Activated CD4-positive, alpha-beta memory T cell treated with anti-CD3 and anti-CD28 coated beads, Interleukin-2, amount 10 ng/mL, durations not matched to agents 7 days and 5 days (primary cell): Measurements from ENCODE around the gene OR14C36. TPM values are rescaled to one million over a fixed set of nuclear protein-coding genes. Genes with fewer than 3 reads are reported as not detected.

Source experiments
- CTCF ChIA-PET: fragments of 350-600 bp; sonication (Branson Sonifier 250); formaldehyde crosslinking; loops from one replicate; lab custom pipeline; 2021; ENCODE audit warnings: antibody characterized with exemption, inconsistent platforms; lab: Charles Lee
- POLR2A ChIA-PET: fragments of 350-600 bp; sonication (Branson Sonifier 250); formaldehyde crosslinking; loops from one replicate; lab custom pipeline; 2021; ENCODE audit warnings: antibody characterized with exemption; lab: Charles Lee
- DNase-seq: peaks from one replicate; pipeline ENCODE4 v3.0.0-alpha.2; 2020
- H3K27ac Mint-ChIP-seq: one replicate; pipeline ENCODE4 v1.8.0; 2021; ENCODE audit warnings: mild to moderate bottlenecking, mixed read lengths
- H3K27me3 Mint-ChIP-seq: one replicate; pipeline ENCODE4 v1.8.0; 2021; ENCODE audit warnings: mixed read lengths
- H3K36me3 Mint-ChIP-seq: one replicate; pipeline ENCODE4 v1.8.0; 2021; ENCODE audit warnings: low read depth, mixed read lengths
- H3K4me1 Mint-ChIP-seq: one replicate; pipeline ENCODE4 v1.8.0; 2021; ENCODE audit warnings: mixed read lengths
- H3K4me3 Mint-ChIP-seq: one replicate; pipeline ENCODE4 v1.8.0; 2021; ENCODE audit warnings: mild to moderate bottlenecking, mixed read lengths
- H3K9me3 Mint-ChIP-seq: one replicate; pipeline ENCODE4 v1.8.0; 2021; ENCODE audit warnings: mixed read lengths
- total RNA-seq, 2 experiments: library from RNA; stranded (reverse); gene quantifications; one replicate each; pipeline ENCODE4 v1.2.3, GENCODE V29; 2021

Gene OR14C36
- total RNA-seq, 2 experiments from 2014 or later: not detected

- POLR2A ChIA-PET: no interaction called here
- no peaks in the 10 kb centered on the region for H3K27me3 Mint-ChIP-seq
- no peaks in the 10 kb centered on the region for H3K9me3 Mint-ChIP-seq
- H3K4me3 Mint-ChIP-seq: no peak within 1 kb of the TSS
- no peaks in the 10 kb centered on the region for H3K4me1 Mint-ChIP-seq
- DNase-seq: no peak
- CTCF ChIA-PET: no interaction called here
- no peaks in the 10 kb centered on the region for H3K36me3 Mint-ChIP-seq
- H3K27ac Mint-ChIP-seq: no peak within 1 kb of the TSS
Observed at GRCh38 chr1:248375446-248375845, 26.9 kb downstream of the OR14C36 start, which contains the start of gene OR2T6. TSS of gene OR2T6 (plus strand) at chr1:248375746. CDS start at chr1:248387609, 11,863 bp downstream.

- no peaks in the 10 kb centered on the region for H3K27me3 Mint-ChIP-seq
- no peaks in the 10 kb centered on the region for H3K4me1 Mint-ChIP-seq
- no peaks in the 10 kb centered on the region for H3K9me3 Mint-ChIP-seq
- H3K4me3 Mint-ChIP-seq: no peak overlapping the region
- no peaks in the 10 kb centered on the region for H3K36me3 Mint-ChIP-seq
- no peak overlapping the region for H3K27ac Mint-ChIP-seq
- ChIA-PET CTCF (no interaction called here), POLR2A (no interaction called here)
- DNase-seq: no peak
Observed at GRCh38 chr1:248376916-248377315, 28.3 kb downstream of the OR14C36 start.

DNA sequence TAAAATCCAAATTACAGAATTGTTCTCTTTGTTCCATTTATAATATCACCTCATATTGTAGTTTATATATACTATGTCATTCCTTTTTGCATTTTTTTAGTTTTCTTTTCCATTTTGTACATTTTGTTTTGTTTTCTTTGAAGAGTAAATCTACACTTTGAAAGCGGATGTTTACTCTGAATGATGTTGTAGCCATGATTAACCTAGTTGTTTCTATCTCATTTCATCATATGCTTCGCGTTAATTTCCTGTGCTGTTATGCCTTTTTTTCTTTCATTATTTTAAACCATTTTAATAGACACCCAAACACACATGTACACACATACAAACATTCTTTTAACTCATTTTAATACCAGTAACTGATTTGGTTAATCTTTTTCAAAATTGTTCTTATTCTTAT, 32.3 kb downstream of the OR14C36 start:
- no peaks in the 10 kb centered on the region for H3K4me1 Mint-ChIP-seq
- H3K9me3 Mint-ChIP-seq: no peaks in the 10 kb centered on the region
- POLR2A ChIA-PET: no interaction called here
- no peak for DNase-seq
- no peaks in the 10 kb centered on the region for H3K27me3 Mint-ChIP-seq
- CTCF ChIA-PET: no interaction called here
- H3K36me3 Mint-ChIP-seq: no peaks in the 10 kb centered on the region
- H3K27ac Mint-ChIP-seq: no peak overlapping the region
- H3K4me3 Mint-ChIP-seq: no peak overlapping the region

DNA sequence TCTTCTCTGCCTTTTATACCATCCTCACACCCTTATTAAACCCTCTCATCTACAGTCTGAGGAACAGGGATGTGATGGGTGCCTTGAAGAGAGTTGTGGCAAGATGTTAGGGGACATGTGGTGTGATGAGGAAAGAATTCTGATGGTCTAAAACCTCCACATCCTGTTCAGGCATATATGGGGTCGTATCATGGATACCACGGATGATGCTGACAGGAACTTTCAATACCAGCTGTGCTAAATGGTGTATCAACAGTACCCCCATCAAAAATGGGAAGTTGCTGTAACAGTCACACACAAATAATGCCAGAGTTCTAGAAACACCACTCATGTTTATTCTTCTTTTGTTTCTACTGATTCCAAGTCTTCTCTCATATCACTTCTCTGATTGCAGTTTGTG, 39.9 kb downstream of the OR14C36 start:
- no peaks in the 10 kb centered on the region for H3K9me3 Mint-ChIP-seq

DNA sequence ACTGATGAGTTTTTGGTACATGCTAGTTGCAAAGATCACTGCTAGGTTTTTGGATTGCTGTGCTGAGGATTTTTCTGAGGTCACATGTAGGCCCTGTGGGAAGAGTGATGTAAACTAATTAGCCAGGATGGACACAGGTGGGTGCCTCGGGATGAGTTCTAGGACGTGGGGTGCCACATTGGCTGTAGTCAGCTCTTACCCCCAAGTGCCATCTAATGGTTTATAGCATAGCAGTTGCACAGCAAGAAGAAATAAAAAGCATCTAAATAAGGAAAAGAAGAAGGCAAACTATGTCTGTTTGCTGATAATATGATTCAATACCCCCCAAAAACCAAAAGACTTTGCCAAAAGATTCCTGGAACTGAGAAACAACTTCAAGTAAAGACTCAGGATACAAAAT, 44.5 kb downstream of the OR14C36 start:
- POLR2A ChIA-PET: no interaction called here
- no peaks in the 10 kb centered on the region for H3K36me3 Mint-ChIP-seq
- peaks cover 4% of the 10 kb centered on the region for H3K27me3 Mint-ChIP-seq
- CTCF ChIA-PET: no interaction called here
- no peaks in the 10 kb centered on the region for H3K4me1 Mint-ChIP-seq
- no peak for DNase-seq
- H3K4me3 Mint-ChIP-seq: no peak overlapping the region
- no peak overlapping the region for H3K27ac Mint-ChIP-seq
- H3K9me3 Mint-ChIP-seq: peaks cover 4% of the 10 kb centered on the region

More for the DNA sequence above, 39.9 kb downstream of the OR14C36 start:
- ChIA-PET CTCF (no interaction called here), POLR2A (no interaction called here)
- Mint-ChIP-seq H3K4me1 (no peaks in the 10 kb centered on the region), H3K27ac (no peak overlapping the region), H3K4me3 (no peak overlapping the region), H3K27me3 (peaks cover 1% of the 10 kb centered on the region), H3K36me3 (no peaks in the 10 kb centered on the region)
- DNase-seq: no peak

Other genes starting within 250 kb of the OR14C36 start
- gene OR2M5, start 203.6 kb upstream of the OR14C36 start, total RNA-seq: not detected
- gene OR2M2, start 174.0 kb upstream of the OR14C36 start, total RNA-seq: not detected
- gene OR2M3, start 151.5 kb upstream of the OR14C36 start, total RNA-seq: not detected
- not detected for gene OR2M4, start 117.4 kb upstream of the OR14C36 start, total RNA-seq
- gene OR2T33, start 70.8 kb upstream of the OR14C36 start, total RNA-seq: not detected
- not detected for gene OR2T12, start 45.4 kb upstream of the OR14C36 start, total RNA-seq
- not detected for gene OR2M7, start 24.2 kb upstream of the OR14C36 start, total RNA-seq
- not detected for gene OR2T4, start 12.9 kb downstream of the OR14C36 start, total RNA-seq
- gene OR2T6, start 27.0 kb downstream of the OR14C36 start, total RNA-seq: not detected
- not detected for gene OR2T1, start 54.3 kb downstream of the OR14C36 start, total RNA-seq
- not detected for gene OR2T2, start 96.9 kb downstream of the OR14C36 start, total RNA-seq
- not detected for gene OR2T3, start 124.6 kb downstream of the OR14C36 start, total RNA-seq
- not detected for gene OR2T5, start 139.8 kb downstream of the OR14C36 start, total RNA-seq
- not detected for gene OR2G6, start 159.3 kb downstream of the OR14C36 start, total RNA-seq
- gene OR2T29, start 214.0 kb downstream of the OR14C36 start, total RNA-seq: not detected
- not detected for gene OR2T34, start 226.0 kb downstream of the OR14C36 start, total RNA-seq
- not detected for gene OR2T10, start 248.9 kb downstream of the OR14C36 start, total RNA-seq